ES-I3 (cell line): ENCODE measurements around the gene TMEM116.
"Not testable (repeated sequence)": the region's sequence is repeated elsewhere in the genome, so short reads cannot be mapped to it uniquely, and the experiment has no call there.

ENCODE experiments used
- H3K36me3 ChIP-seq: 2 replicates; pipeline ENCODE4 v1.6.1; 2013; ENCODE audit warnings: mild to moderate bottlenecking, low read length, control low read depth, moderate library complexity; ENCODE audit not compliant: insufficient read depth
- H3K4me1 ChIP-seq: 2 replicates; pipeline ENCODE4 v1.6.1; 2013; ENCODE audit warnings: mild to moderate bottlenecking, control low read depth, low read length; ENCODE audit not compliant: insufficient read depth
- H3K9ac ChIP-seq: 2 replicates; pipeline ENCODE4 v1.6.1; 2013; ENCODE audit warnings: low read depth, mild to moderate bottlenecking, low read length, moderate library complexity
- H3K9me3 ChIP-seq: 2 replicates; pipeline ENCODE4 v1.6.1; 2013; ENCODE audit warnings: mild to moderate bottlenecking, low read length, moderate library complexity; ENCODE audit not compliant: control insufficient read depth, insufficient read depth

TMEM116 gene

DNA sequence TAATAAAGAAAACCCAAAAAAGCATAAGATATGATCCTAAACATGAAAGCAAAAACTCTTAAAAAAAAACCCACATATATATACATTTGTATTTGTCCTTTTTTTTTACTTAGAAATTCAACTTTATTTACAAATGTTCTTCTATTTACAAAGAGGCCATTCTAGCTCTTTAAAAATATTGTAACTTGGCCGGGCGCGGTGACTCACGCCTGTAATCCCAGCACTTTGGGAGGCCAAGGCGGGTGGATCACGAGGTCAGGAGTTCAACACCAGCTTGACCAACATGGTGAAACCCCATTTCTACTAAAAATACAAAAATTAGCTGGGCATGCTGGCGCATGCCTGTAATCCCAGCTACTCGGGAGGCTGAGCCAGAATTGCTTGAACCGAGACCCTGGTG, 13.8 kb downstream of the TMEM116 start:
- not testable (repeated sequence) for H3K36me3 ChIP-seq, H3K9ac ChIP-seq, H3K9me3 ChIP-seq, H3K4me1 ChIP-seq

DNA sequence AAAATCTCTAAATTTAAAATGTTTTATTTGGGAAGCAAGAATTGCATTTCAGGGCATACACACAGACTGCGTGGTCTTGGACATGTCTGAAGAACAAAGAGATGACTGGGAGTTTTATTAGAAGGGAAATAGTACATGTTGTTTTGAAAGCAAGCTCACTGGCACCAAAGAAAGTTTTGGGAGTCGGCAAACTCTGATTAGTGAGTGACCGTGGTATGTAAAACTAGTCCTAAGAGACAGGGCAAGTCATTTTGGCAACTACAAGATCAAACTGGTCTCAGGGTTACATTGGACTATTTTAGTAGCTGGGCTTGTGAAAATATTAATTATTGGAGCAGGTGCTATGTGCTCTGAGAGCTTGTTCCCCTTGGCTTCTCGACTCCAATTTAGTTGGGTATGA, 14.9 kb downstream of the TMEM116 start:
- no peaks in the 10 kb centered on the region for H3K36me3 ChIP-seq
- no peak overlapping the region for H3K9ac ChIP-seq
- H3K4me1 ChIP-seq: no peaks in the 10 kb centered on the region
- no peaks in the 10 kb centered on the region for H3K9me3 ChIP-seq

DNA sequence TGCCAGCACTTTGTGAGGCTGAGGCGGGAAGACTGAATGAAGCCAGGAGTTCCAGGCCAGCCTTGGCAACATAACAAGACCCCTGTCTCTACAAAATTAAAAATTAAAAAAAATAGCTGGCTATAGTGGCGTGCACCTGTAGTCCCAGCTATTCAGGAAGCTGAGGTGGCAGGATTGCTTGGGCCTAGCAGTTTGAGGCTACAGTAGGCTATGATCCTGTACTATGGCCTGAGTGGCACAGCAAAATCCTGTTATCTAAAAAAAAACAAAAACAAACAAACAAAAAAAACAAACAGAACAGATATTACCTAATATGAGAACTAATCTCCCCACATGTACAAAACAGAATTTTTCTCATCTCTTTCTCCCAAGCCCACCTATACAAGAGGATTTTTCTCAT, 15.7 kb downstream of the TMEM116 start:
- no peaks in the 10 kb centered on the region for H3K4me1 ChIP-seq

DNA sequence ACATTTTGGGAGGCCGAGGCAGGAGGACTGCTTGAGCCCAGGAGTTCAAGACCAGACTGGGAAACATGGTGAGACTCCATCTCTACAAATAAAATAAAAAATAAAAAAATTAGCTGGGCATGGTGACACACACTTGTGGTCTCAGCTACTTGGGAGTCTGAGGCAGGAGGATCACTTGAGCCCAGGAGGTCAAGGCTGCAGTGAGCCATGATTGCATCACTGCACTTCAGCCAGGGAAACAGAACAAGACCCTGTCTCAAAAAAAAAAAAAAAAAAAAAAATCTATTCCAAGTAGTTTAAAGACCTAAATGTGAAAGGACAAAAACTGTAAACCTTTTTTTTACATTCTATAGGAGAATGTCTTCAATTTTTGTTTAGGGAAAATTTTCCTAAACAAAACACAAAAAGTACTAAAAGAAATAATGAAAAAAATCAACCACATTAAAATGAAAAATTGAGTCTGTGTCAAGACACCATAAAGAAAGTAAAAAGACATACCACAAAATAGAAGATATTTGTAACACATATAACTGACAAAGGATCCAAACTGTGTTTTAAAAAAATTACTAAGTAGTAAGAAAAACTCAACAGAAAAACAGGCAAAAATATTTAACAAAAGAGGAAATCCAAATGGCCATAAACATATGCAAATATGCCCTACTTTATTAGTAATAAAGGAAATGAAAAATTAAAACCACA, 17.0 kb downstream of the TMEM116 start:
- H3K4me1 ChIP-seq: no peaks in the 10 kb centered on the region

More for the DNA sequence above, 15.7 kb downstream of the TMEM116 start:
- no peaks in the 10 kb centered on the region for H3K9me3 ChIP-seq
- H3K9ac ChIP-seq: no peak overlapping the region
- no peaks in the 10 kb centered on the region for H3K36me3 ChIP-seq

DNA sequence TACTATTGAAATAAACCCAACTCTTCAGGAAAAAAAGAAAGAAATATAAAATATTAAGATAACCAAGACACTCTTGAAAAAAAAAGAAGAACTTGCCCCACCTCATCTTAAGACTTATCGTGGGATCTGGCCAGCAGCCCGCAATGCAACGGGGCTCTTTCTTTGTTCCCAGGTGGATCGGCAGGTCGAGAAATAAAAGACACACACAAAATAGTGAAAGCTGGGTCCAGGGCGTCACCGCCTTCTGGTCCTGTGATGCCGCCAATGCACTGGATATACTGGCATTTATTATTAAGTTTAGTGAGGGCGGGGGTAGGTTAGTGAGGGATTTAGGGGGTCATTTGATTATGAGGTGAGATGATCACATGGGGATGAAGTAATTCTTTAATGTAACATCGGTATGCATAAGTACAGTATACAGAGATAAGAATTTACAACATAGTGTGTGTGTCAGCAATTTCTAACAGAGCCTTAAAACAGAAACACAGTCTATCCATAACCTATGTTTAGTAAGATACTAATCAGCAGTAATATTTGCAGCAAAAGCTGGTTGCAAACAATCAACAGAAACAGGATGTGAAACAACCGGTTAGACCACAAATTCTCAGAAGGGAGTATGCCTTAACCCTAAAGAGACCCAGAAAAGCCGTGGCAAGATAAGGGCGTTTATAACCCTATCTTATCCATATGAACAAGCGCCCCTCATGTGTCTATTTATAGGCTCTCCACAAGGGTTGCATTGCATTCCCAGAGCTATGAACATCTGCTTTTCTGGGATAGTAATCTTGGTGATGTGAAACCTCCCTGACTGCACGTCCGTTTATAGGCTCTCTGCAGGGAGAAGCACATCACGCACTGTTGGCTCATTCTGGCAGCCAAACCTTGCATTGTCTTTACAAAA, 18.5 kb downstream of the TMEM116 start:
- H3K9ac ChIP-seq, H3K36me3 ChIP-seq, H3K4me1 ChIP-seq, H3K9me3 ChIP-seq: not testable (repeated sequence)

More for the DNA sequence above, 17.0 kb downstream of the TMEM116 start:
- Histone ChIP-seq H3K9me3 (no peaks in the 10 kb centered on the region), H3K9ac (no peak overlapping the region), H3K36me3 (no peaks in the 10 kb centered on the region)

DNA sequence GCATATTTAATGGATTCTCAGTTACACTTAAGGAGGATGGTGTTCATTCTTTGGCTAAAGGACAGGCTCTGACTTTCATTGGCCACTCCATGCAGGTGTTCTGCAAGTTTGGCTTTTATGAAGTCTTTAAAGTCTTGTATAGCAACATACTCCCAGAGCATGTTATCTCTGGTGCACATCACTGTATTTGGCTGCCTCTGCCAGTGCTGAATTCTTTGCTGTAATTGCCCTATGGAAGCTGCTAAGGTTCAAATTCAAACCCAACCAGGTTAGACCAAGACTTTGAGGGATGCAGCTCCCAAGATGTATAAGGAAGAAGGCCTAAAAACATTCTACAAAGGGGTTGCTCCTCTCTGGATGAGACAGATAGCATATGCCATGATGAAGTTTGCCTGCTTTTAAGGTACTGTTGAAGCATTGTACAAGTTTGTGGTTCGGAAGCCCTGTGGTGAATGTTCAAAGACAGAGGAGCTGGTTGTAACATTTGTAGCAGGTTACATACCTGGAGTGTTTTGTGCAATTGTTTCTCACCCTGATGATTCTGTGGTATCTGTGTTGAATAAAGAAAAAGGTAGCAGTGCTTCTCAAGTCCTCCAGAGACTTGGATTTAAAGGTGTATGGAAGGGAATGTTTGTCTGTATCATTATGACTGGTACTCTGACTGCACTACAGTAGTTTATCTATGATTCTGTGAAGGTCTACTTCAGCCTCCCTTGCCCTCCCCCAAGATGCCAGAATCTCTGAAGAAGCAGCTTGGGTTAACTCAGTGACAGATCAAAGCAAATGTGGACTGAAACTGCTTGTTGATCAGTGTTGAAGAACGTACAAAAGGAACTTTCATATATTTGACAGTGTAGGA, 19.4 kb downstream of the TMEM116 start:
- Histone ChIP-seq H3K36me3 (no peaks in the 10 kb centered on the region), H3K9me3 (no peaks in the 10 kb centered on the region), H3K4me1 (no peaks in the 10 kb centered on the region), H3K9ac (no peak overlapping the region)

DNA sequence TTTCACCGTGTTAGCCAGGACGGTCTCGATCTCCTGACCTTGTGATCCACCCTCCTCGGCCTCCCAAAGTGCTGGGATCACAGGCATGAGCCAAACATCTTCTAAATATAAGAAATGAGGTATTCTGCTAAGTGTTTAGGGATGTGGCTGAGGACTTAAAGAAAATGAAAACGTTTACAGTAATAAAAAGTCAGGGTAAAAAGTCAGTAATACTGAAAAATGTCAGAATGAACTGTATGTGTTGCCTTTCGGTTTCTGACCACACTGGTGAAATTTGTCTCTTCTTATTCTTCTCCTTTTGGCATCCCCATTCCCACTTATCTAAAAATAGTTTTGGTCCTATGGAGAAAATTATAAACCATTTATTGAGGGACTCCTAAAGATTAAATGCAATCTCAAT, 20.5 kb downstream of the TMEM116 start:
- no peaks in the 10 kb centered on the region for H3K9me3 ChIP-seq
- no peaks in the 10 kb centered on the region for H3K4me1 ChIP-seq
- H3K9ac ChIP-seq: no peak overlapping the region
- H3K36me3 ChIP-seq: no peaks in the 10 kb centered on the region

DNA sequence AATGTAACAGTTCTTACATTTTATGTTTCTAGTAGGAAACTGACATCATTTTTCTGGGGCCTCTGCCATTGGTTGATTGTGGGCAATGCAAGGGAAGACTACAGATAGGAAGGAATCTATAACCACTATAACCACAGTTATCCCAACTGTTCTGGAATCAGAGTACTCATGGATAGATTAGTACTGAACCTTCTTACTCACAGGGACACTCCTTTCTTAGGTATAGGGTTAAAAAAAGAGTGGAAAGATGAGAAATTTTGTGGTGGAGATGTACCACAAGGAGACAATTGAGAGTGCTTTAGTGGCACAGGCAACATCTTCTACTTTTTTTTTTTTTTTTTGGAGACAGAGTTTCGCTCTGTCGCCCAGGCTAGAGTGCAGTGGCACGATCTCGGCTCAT, 21.0 kb downstream of the TMEM116 start:
- Histone ChIP-seq H3K9ac (no peak overlapping the region), H3K4me1 (no peaks in the 10 kb centered on the region), H3K9me3 (no peaks in the 10 kb centered on the region), H3K36me3 (no peaks in the 10 kb centered on the region)

DNA sequence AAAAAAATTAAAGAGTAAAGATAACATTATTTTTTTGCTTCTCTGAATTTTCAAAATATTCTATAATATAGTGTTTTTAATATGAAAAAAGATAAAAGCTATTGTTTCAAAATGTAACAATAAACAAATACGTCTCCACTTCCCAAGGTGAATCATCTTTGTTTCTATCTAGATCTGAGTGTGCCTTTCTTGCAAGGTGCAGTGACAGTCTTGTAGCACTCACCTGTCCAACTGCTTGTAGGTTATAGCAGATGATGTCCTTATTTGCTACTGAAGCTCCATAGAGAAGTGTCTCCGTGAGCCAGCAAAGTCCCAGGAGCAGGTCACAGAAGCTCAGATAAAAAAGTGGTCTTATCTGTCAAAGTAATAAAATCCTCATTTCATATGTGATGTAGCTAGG, 21.4 kb downstream of the TMEM116 start:
- Histone ChIP-seq H3K4me1 (no peaks in the 10 kb centered on the region), H3K36me3 (no peaks in the 10 kb centered on the region), H3K9ac (no peak overlapping the region), H3K9me3 (no peaks in the 10 kb centered on the region)

DNA sequence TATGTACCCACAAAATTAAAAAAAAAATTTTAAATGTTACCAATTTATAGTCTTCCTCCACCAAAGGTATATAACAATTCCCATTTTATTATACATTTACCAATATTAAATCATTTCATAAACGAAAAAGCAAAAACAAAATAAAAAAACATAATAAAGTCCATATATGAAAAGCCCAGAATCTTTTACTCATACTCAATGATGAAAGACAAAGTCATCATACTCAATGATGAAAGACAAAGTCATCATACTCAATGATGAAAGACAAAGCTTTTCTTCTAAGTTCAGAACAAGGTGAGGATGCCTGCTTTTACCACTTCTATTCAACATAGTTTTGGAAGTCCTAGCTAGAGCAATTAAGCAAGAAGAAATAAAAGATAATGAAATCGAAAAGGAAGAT, 28.1 kb downstream of the TMEM116 start:
- no peaks in the 10 kb centered on the region for H3K4me1 ChIP-seq
- H3K36me3 ChIP-seq: no peaks in the 10 kb centered on the region
- no peaks in the 10 kb centered on the region for H3K9me3 ChIP-seq
- H3K9ac ChIP-seq: no peak overlapping the region

DNA sequence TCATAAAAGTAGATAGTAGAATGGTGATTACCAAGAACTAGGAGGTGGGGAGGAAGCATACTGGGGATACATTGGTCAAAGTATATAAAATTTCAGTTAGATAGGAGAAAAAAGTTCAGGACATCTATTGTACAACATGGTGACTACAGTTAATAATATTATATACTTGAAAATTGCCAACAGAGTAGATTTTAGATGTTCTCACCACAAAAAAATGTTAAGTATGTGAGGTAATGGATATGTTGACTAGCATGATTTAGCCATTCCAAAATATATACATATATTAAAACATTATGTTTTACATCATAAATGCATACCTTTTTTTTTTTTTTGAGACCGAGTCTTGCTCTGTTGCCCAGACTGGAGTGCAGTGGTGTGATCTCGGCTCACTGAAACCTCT, 31.0 kb downstream of the TMEM116 start:
- H3K9me3 ChIP-seq: no peaks in the 10 kb centered on the region
- H3K4me1 ChIP-seq: no peaks in the 10 kb centered on the region
- H3K9ac ChIP-seq: no peak overlapping the region
- no peaks in the 10 kb centered on the region for H3K36me3 ChIP-seq

DNA sequence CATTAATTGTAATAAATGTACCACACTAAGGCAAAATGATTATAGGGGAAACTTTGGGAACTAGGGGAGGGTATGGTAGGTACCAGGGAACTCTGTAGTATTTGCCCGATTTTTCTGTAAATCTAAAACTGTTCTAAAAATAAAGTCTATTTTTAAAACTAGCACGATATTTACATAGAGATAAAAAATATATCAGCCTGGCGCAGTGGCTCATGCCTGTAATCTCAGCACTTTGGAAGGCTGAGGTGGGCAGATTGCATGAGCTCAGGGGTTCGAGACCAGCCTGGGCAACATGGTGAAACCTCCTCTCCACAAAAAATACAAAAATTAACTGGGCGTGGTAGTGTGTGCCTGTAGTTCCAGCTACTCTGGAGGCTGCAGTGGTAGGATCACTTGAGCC, 32.4 kb downstream of the TMEM116 start:
- no peaks in the 10 kb centered on the region for H3K36me3 ChIP-seq
- H3K9me3 ChIP-seq: no peaks in the 10 kb centered on the region
- no peaks in the 10 kb centered on the region for H3K4me1 ChIP-seq
- no peak overlapping the region for H3K9ac ChIP-seq

DNA sequence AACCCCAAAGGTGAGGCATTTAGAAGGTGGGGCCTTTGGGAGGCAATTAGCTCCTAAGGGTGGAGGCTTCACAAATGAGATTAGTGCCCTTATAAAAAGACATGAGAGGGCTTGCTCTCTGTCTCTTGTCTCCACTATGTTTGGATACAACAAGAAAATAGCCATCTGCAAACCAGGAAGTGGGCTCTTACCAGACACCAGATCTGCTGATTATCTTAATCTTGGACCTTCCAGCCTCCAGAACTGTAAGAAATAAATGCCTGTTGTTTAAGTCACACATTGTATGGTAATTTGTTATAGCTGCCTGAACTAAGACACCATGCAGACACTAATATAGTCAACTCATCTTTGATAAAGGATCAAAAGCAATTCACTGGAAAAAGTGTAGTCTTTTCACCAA, 34.4 kb downstream of the TMEM116 start:
- H3K9me3 ChIP-seq: no peaks in the 10 kb centered on the region

DNA sequence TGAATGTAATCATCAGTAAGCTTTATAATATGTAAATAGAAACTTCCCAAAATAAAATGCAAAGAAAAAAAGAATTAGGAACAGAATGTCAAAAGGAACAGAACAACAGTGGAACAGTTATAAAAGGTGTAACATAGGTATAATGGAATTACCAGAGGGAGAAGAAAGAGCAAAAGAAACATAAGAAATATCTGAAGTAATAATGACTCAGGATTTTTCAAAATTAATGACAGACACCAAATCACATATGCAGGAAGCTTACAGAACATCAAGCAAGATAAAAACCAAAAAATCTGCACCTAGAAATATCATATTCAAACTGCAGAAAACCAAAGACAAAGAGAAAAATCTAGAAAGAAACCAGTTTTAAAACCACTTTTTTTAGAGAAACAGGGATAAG, 36.1 kb downstream of the TMEM116 start:
- Histone ChIP-seq H3K4me1 (no peaks in the 10 kb centered on the region), H3K9ac (no peak overlapping the region), H3K9me3 (no peaks in the 10 kb centered on the region), H3K36me3 (no peaks in the 10 kb centered on the region; the same call in 1 of the 2 replicates)

More for the DNA sequence above, 34.4 kb downstream of the TMEM116 start:
- Histone ChIP-seq H3K4me1 (no peaks in the 10 kb centered on the region), H3K9ac (no peak overlapping the region), H3K36me3 (no peaks in the 10 kb centered on the region)
